PC-3 (cell line): Measurements from ENCODE around the gene EHD4. TPM values are rescaled to one million over a fixed set of nuclear protein-coding genes. Genes with fewer than 3 reads are reported as not detected.

Experiments used
- ATAC-seq: fragments of 200-7000 bp; cut with Tn5 transposase; 2 replicates; pipeline ENCODE4 v1.9.1; 2020; ENCODE audit warnings: mild to moderate bottlenecking, moderate library complexity
- BruUV-seq: library from RNA; stranded (reverse); fragments of 400-500 nt; replicated peaks from 2 replicates; lab custom pipeline; 2021; lab: Mats Ljungman, UMichigan
- CTCF ChIA-PET: fragments of 300-600 bp; sonication (Branson Sonifier 250); formaldehyde crosslinking; loops from one replicate; lab custom pipeline; 2022; ENCODE audit warnings: antibody characterized with exemption; lab: Charles Lee
- POLR2A ChIA-PET: fragments of 300-600 bp; sonication (Branson Sonifier 250); formaldehyde crosslinking; loops from one replicate; lab custom pipeline; 2022; ENCODE audit warnings: antibody characterized with exemption; ENCODE audit not compliant: unreplicated experiment; lab: Charles Lee
- DNase-seq: peaks from one replicate; pipeline ENCODE4 v3.0.0-alpha.2; 2015
- H2AFZ ChIP-seq: fragments of 300-600 bp; sonication (generic); 2 replicates; pipeline ENCODE4 v1.6.0; 2016; ENCODE audit warnings: antibody characterized with exemption, low read length
- H3F3A ChIP-seq: fragments of 300-600 bp; sonication (generic); one replicate; pipeline ENCODE4 v1.6.0; 2017; ENCODE audit warnings: antibody characterized with exemption, low read length, control low read depth, mild to moderate bottlenecking; ENCODE audit not compliant: unreplicated experiment
- H3K27ac ChIP-seq: fragments of 300-600 bp; sonication (generic); 2 replicates; pipeline ENCODE4 v1.5.1; 2016; ENCODE audit warnings: mild to moderate bottlenecking, low read length
- H3K27me3 ChIP-seq: fragments of 300-600 bp; sonication (generic); 2 replicates; pipeline ENCODE4 v1.6.1; 2016; ENCODE audit warnings: low read length, mixed read lengths
- H3K36me3 ChIP-seq: fragments of 300-600 bp; sonication (generic); 2 replicates; pipeline ENCODE4 v1.6.1; 2016; ENCODE audit warnings: low read depth, mixed run types, low read length, mixed read lengths
- H3K4me1 ChIP-seq: fragments of 300-600 bp; sonication (generic); 2 replicates; pipeline ENCODE4 v1.5.1; 2016; ENCODE audit warnings: low read length; ENCODE audit not compliant: insufficient read depth
- H3K4me2 ChIP-seq: fragments of 300-600 bp; sonication (generic); 2 replicates; pipeline ENCODE4 v1.6.0; 2016; ENCODE audit warnings: low read length
- H3K4me3 ChIP-seq: fragments of 300-600 bp; sonication (generic); 2 replicates; pipeline ENCODE4 v1.5.1; 2016; ENCODE audit warnings: mild to moderate bottlenecking, low read length, mixed read lengths
- H3K79me2 ChIP-seq: fragments of 300-600 bp; sonication (generic); 2 replicates; pipeline ENCODE4 v1.6.1; 2017; ENCODE audit warnings: low read length, mixed read lengths
- H3K9ac ChIP-seq: fragments of 300-600 bp; sonication (generic); 2 replicates; pipeline ENCODE4 v1.6.0; 2016; ENCODE audit warnings: mild to moderate bottlenecking, low read length
- H3K9me2 ChIP-seq: fragments of 300-600 bp; sonication (generic); replicated peaks from 2 replicates; pipeline ENCODE4 v1.6.1; 2016; ENCODE audit warnings: mixed run types, low read length, mixed read lengths
- H3K9me3 ChIP-seq: fragments of 300-600 bp; sonication (generic); 2 replicates; pipeline ENCODE4 v1.6.1; 2016; ENCODE audit warnings: low read length, mixed read lengths
- H4K20me1 ChIP-seq: fragments of 300-600 bp; sonication (generic); 2 replicates; pipeline ENCODE4 v1.6.1; 2016; ENCODE audit warnings: low read length, mixed read lengths
- EZH2 ChIP-seq: fragments of 300-600 bp; sonication (generic); IDR thresholded peaks from one replicate; pipeline ENCODE4 v1.6.1; 2017; ENCODE audit warnings: antibody characterized with exemption, mild to moderate bottlenecking, low read length; ENCODE audit not compliant: unreplicated experiment
- EZH2phosphoT487 ChIP-seq: fragments of 300-600 bp; sonication (generic); IDR thresholded peaks from 2 replicates; pipeline ENCODE4 v1.6.1; 2018; ENCODE audit warnings: mild to moderate bottlenecking, antibody characterized with exemption, low read length, borderline replicate concordance
- intact Hi-C: fragments of 100-400 bp; cut with micrococcal nuclease; formaldehyde crosslinking; loops from 2 replicates; pipeline ENCODE4 v1.9.0; 2023
- total RNA-seq: library from RNA; depleted of rRNA; stranded (reverse); fragments of >200 nt; gene quantifications from 2 replicates; pipeline ENCODE4 v1.2.3, GENCODE V29; 2014
- TF ChIP-seq, protein P1 (sequence below): fragments of 300-600 bp; sonication (generic); conservative IDR thresholded peaks from 2 replicates; pipeline ENCODE4 v1.5.1; 2017; ENCODE audit warnings: antibody characterized with exemption, low read depth, mild to moderate bottlenecking, low read length

EHD4 gene
- total RNA-seq, 1 experiment from 2014 or later, result 57.8 TPM

DNA sequence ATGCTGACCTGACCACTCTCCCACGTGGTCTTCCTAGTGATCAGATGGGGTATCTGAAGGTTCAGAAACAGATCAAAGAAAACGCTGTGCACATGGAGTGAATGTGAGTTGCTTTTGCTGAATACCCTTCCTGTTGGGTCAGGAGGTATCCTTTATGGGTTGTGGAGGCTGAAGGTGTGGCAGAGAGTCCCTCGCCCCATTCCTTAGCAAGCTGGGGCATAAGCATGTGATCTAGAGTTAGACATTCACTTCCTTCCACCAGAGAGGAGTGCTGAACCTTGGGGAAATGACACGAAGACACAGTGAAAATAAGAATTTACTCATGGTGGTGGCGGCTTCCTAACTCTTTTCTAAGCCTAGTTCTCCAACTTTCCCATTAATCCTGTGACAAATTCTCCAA, 50.7 kb downstream of the EHD4 start:
- Histone ChIP-seq H3K4me3 (no peak overlapping the region), H3K27ac (no peak overlapping the region), H2AFZ (no peak overlapping the region), H3K79me2 (peaks cover 21% of the 10 kb centered on the region), H3K9me3 (no peaks in the 10 kb centered on the region), H3K36me3 (peaks cover 35% of the 10 kb centered on the region), H3K9me2 (no peaks in the 10 kb centered on the region), H3K4me2 (no peak overlapping the region), H3F3A (no peaks in the 10 kb centered on the region), H3K27me3 (no peaks in the 10 kb centered on the region), H4K20me1 (no peaks in the 10 kb centered on the region), H3K9ac (no peak overlapping the region), H3K4me1 (peaks cover 22% of the 10 kb centered on the region)
- no TSS peak for BruUV-seq
- peak; percentile 4; the same call in 1 of the 2 replicates for ATAC-seq
- intact Hi-C loops, result no loop called here
- ChIA-PET POLR2A (no interaction called here), CTCF (no interaction called here)
- no peak for TF ChIP-seq EZH2
- no peak for DNase-seq

DNA sequence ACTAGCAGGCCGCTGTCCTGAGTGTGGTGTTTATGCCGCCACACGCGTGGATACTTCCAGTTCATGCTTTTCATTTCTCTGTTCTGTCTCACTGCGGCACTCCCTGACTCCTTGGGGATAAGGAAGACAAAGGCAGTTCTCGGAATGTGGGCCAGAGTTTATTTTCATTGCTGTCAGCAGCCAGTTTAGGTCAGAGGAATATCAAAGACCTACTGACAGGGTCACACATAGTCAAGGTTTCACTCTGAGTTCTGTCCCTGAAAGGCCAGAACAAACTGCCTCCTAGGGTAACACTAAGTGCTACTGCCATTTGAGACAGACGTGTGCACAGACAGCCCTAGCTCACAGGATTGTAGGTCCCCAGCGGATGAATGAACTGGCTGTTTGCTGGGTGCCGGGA, 51.2 kb downstream of the EHD4 start:
- Histone ChIP-seq H3K9me2 (no peaks in the 10 kb centered on the region), H4K20me1 (no peaks in the 10 kb centered on the region), H3K27ac (no peak overlapping the region), H3K27me3 (no peaks in the 10 kb centered on the region), H3K79me2 (peaks cover 21% of the 10 kb centered on the region), H3F3A (no peaks in the 10 kb centered on the region), H2AFZ (no peak overlapping the region), H3K9me3 (no peaks in the 10 kb centered on the region), H3K4me1 (peaks cover 17% of the 10 kb centered on the region), H3K4me2 (no peak overlapping the region), H3K4me3 (no peak overlapping the region), H3K9ac (no peak overlapping the region), H3K36me3 (peaks cover 40% of the 10 kb centered on the region)
- DNase-seq (no peak), ATAC-seq (no peak)
- BruUV-seq, result no TSS peak
- ChIA-PET CTCF (no interaction called here), POLR2A (no interaction called here)
- intact Hi-C loops, result no loop called here
- TF ChIP-seq EZH2 (no peak), EZH2phosphoT487 (no peak)

DNA sequence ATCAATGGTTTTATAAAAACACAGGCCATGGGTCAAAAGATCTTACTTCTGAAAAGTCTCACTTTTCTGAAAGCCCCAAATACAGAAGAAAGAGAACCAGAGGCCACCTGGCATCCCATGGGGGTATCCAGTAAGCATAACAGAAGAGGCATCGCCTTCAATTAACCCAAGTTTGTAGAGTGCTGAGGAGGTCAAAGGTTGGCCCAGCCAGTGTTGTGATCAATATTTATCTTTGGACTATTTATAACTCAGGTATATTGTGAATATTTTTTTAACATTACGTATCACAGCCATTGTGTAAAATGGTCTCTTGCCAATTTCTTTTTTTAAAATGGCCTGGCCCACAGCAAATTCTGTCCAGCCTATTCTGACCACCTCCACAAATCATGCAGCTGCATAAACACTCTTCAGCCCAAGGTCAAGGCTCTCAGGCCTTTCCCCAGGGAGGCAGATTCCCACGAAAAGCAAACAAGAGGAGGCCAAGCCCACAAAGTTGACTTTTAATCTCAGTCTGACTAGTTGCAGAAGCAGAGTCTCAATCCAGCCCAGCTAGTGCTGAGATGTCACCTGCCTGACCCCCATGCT, 52.3 kb downstream of the EHD4 start:
- H3K4me3 ChIP-seq, result no peak overlapping the region
- no peak overlapping the region for H2AFZ ChIP-seq
- intact Hi-C loops, result no loop called here
- H3K4me1 ChIP-seq, result peaks cover 14% of the 10 kb centered on the region
- ATAC-seq, result no peak
- no peak for DNase-seq
- H3K36me3 ChIP-seq, result peaks cover 44% of the 10 kb centered on the region
- ChIA-PET POLR2A (no interaction called here), CTCF (no interaction called here)
- no peaks in the 10 kb centered on the region for H3F3A ChIP-seq
- H3K79me2 ChIP-seq, result peaks cover 21% of the 10 kb centered on the region
- H4K20me1 ChIP-seq, result no peaks in the 10 kb centered on the region
- no TSS peak for BruUV-seq
- no peaks in the 10 kb centered on the region for H3K9me3 ChIP-seq
- no peak overlapping the region for H3K4me2 ChIP-seq
- no peaks in the 10 kb centered on the region for H3K9me2 ChIP-seq
- no peak for TF ChIP-seq EZH2phosphoT487
- TF ChIP-seq, protein P1, sequence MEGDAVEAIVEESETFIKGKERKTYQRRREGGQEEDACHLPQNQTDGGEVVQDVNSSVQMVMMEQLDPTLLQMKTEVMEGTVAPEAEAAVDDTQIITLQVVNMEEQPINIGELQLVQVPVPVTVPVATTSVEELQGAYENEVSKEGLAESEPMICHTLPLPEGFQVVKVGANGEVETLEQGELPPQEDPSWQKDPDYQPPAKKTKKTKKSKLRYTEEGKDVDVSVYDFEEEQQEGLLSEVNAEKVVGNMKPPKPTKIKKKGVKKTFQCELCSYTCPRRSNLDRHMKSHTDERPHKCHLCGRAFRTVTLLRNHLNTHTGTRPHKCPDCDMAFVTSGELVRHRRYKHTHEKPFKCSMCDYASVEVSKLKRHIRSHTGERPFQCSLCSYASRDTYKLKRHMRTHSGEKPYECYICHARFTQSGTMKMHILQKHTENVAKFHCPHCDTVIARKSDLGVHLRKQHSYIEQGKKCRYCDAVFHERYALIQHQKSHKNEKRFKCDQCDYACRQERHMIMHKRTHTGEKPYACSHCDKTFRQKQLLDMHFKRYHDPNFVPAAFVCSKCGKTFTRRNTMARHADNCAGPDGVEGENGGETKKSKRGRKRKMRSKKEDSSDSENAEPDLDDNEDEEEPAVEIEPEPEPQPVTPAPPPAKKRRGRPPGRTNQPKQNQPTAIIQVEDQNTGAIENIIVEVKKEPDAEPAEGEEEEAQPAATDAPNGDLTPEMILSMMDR, result no peak
- no peak for TF ChIP-seq EZH2
- no peak overlapping the region for H3K9ac ChIP-seq
- no peaks in the 10 kb centered on the region for H3K27me3 ChIP-seq
- no peak overlapping the region for H3K27ac ChIP-seq
